Measurements from ENCODE around the gene ABCC8. TPM values are rescaled to one million over a fixed set of nuclear protein-coding genes. Genes with fewer than 3 reads are reported as not detected.

Gene ABCC8
- total RNA-seq, 5 donors from 2014 or later (not counting 1 experiment from before 2014, with no cell fraction given): not detected

DNA sequence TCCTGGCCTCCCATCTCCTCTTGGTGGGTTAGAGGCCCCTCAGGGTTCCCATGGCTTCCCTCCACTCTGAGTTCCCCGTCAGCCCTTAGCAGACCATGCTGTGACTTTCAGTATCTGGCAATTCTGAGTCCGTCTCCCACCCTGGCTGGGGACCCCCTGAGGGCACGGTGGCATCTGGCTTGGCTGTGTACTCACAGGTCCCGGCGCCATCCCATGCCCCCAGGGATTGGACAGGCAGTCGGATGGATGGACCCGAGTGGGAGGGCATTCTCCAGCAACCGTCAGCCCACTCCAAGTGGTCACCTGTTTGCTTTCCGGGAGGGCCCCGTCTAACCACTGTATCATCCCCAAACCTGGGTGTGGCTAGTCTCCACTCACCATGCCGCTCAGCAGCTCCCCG is 24.0 kb upstream of the ABCC8 start:
- Histone ChIP-seq H3K27ac (ENCODE audit: low read length) (no peak overlapping the region), H3K4me3 (ENCODE audit: control insufficient read depth in 1 of 2, extremely low read depth in 1 of 2, low read length in 1 of 2) (no peak overlapping the region), H3K9me3 (no peaks in the 10 kb centered on the region), H3K36me3 (ENCODE audit: control insufficient read depth in 2 of 2, extremely low read depth in 1 of 2, insufficient read depth in 1 of 2, low read length in 1 of 2) (no peaks in the 10 kb centered on the region), H3K4me1 (ENCODE audit: control insufficient read depth in 1 of 2, extremely low read depth in 1 of 2, insufficient read depth in 2 of 2, low read length in 2 of 2) (no peaks in the 10 kb centered on the region), H3K27me3 (replicated peaks in 1 of 2; ENCODE audit: control insufficient read depth in 2 of 2, extremely low read depth in 1 of 2, insufficient read depth in 2 of 2, low read length in 1 of 2) (peaks cover 0 to 3% of the 10 kb centered on the region in 2 experiments)
- DNase-seq (no peak), ATAC-seq (replicated peaks in 1 of 4) (no peak)
- peaks cover 0 to 5% of the 10 kb centered on the region in 2 donors for H3K27me3 Mint-ChIP-seq
- CTCF ChIA-PET: interaction anchor here in 1 of 2 donors (0.8 kb wide), 1 partner anchor 117 kb away, joined by 3 read pairs; no protein-coding TSS in a partner anchor
- no peak overlapping the region for H3K4me3 Mint-ChIP-seq
- POLR2A ChIA-PET: no interaction called here
- H3K27ac Mint-ChIP-seq: no peak overlapping the region
- no peaks in the 10 kb centered on the region for H3K4me1 Mint-ChIP-seq
- H3K36me3 Mint-ChIP-seq: no peaks in the 10 kb centered on the region
- no peaks in the 10 kb centered on the region for H3K9me3 Mint-ChIP-seq
- 87% methylated on average over 10 of the region's 12 CpGs for WGBS (ENCODE audit: insufficient coverage)

- no peak overlapping the region for H3K27ac Mint-ChIP-seq
- 59% methylated on average over 2 of the region's 5 CpGs for WGBS (ENCODE audit: insufficient coverage)
- H3K27me3 Mint-ChIP-seq: peaks cover 0 to 4% of the 10 kb centered on the region in 2 donors
- H3K36me3 Mint-ChIP-seq: no peaks in the 10 kb centered on the region
- H3K4me1 Mint-ChIP-seq: no peaks in the 10 kb centered on the region
- no peaks in the 10 kb centered on the region for H3K9me3 ChIP-seq
- no peak overlapping the region for H3K4me3 ChIP-seq (ENCODE audit: control insufficient read depth in 1 of 2, extremely low read depth in 1 of 2, low read length in 1 of 2)
- DNase-seq (no peak), ATAC-seq (replicated peaks in 1 of 4) (no peak)
- no peak overlapping the region for H3K4me3 Mint-ChIP-seq
- ChIA-PET CTCF (interaction anchor here in 1 of 2 donors (1.2 kb wide), 1 partner anchor 9 kb away, joined by 3 read pairs; no protein-coding TSS in a partner anchor), POLR2A (no interaction called here)
- H3K27ac ChIP-seq (ENCODE audit: low read length): no peak overlapping the region
- H3K27me3 ChIP-seq (replicated peaks in 1 of 2; ENCODE audit: control insufficient read depth in 2 of 2, extremely low read depth in 1 of 2, insufficient read depth in 2 of 2, low read length in 1 of 2): peaks cover 0 to 12% of the 10 kb centered on the region in 2 experiments
- H3K36me3 ChIP-seq (ENCODE audit: control insufficient read depth in 2 of 2, extremely low read depth in 1 of 2, insufficient read depth in 1 of 2, low read length in 1 of 2): no peaks in the 10 kb centered on the region
- no peaks in the 10 kb centered on the region for H3K9me3 Mint-ChIP-seq
- H3K4me1 ChIP-seq (ENCODE audit: control insufficient read depth in 1 of 2, extremely low read depth in 1 of 2, insufficient read depth in 2 of 2, low read length in 2 of 2): no peaks in the 10 kb centered on the region
Observed at GRCh38 chr11:17498475-17498874, 21.8 kb upstream of the ABCC8 start.

DNA sequence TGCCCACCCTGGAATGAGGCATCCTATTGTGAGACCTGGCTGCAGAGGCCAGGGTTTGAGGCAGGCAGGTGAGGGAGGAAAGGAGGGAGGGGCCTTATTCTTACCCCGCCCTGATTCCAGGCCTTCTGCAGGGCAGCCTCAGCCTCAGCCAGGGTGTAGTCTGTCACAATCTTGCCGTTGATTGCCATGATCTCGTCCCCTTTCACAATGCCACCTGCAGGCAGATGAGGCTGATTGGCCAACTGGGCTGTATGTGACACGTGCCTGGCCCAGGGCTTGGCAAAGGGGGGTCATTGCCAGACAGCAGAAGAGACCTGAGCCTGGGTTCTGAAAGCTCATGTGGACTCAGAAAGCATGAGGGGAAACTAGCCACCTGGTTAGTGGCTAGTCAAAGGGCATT is 21.4 kb upstream of the ABCC8 start:
- Mint-ChIP-seq H3K27me3 (peaks cover 0 to 4% of the 10 kb centered on the region in 2 donors), H3K4me1 (no peaks in the 10 kb centered on the region), H3K27ac (no peak overlapping the region), H3K4me3 (no peak overlapping the region), H3K36me3 (no peaks in the 10 kb centered on the region), H3K9me3 (no peaks in the 10 kb centered on the region)
- WGBS (ENCODE audit: insufficient coverage): 48% methylated on average over 4 of the region's 4 CpGs
- ChIA-PET POLR2A (no interaction called here), CTCF (no interaction called here)
- H3K4me1 ChIP-seq (ENCODE audit: control insufficient read depth in 1 of 2, extremely low read depth in 1 of 2, insufficient read depth in 2 of 2, low read length in 2 of 2): no peaks in the 10 kb centered on the region
- DNase-seq (peak in 1 of 35 experiments; percentile 4), ATAC-seq (replicated peaks in 1 of 4) (peak in 1 of 4 experiments; percentile 11)
- no peaks in the 10 kb centered on the region for H3K9me3 ChIP-seq
- no peak overlapping the region for H3K4me3 ChIP-seq (ENCODE audit: control insufficient read depth in 1 of 2, extremely low read depth in 1 of 2, low read length in 1 of 2)
- no peaks in the 10 kb centered on the region for H3K36me3 ChIP-seq (ENCODE audit: control insufficient read depth in 2 of 2, extremely low read depth in 1 of 2, insufficient read depth in 1 of 2, low read length in 1 of 2)
- H3K27me3 ChIP-seq (replicated peaks in 1 of 2; ENCODE audit: control insufficient read depth in 2 of 2, extremely low read depth in 1 of 2, insufficient read depth in 2 of 2, low read length in 1 of 2): peaks cover 0 to 14% of the 10 kb centered on the region in 2 experiments
- H3K27ac ChIP-seq (ENCODE audit: low read length): no peak overlapping the region

GRCh38 chr11:17496406-17496805 is 19.8 kb upstream of the ABCC8 start:
- Mint-ChIP-seq H3K4me3 (no peak overlapping the region), H3K36me3 (no peaks in the 10 kb centered on the region), H3K9me3 (no peaks in the 10 kb centered on the region), H3K4me1 (no peaks in the 10 kb centered on the region), H3K27ac (no peak overlapping the region), H3K27me3 (peaks cover 0 to 4% of the 10 kb centered on the region in 2 donors)
- peaks cover 0 to 20% of the 10 kb centered on the region in 2 experiments for H3K27me3 ChIP-seq (replicated peaks in 1 of 2; ENCODE audit: control insufficient read depth in 2 of 2, extremely low read depth in 1 of 2, insufficient read depth in 2 of 2, low read length in 1 of 2)
- ATAC-seq (replicated peaks in 1 of 4): no peak
- no peak for DNase-seq
- H3K4me3 ChIP-seq (ENCODE audit: control insufficient read depth in 1 of 2, extremely low read depth in 1 of 2, low read length in 1 of 2): no peak overlapping the region
- ChIA-PET POLR2A (interaction anchor here in 1 of 2 donors (0.6 kb wide), 1 partner anchor 12 kb away, joined by 3 read pairs; no protein-coding TSS in a partner anchor), CTCF (interaction anchor here in 1 of 2 donors (0.9 kb wide), 1 partner anchor 266 kb away, joined by 3 read pairs; no protein-coding TSS in a partner anchor)
- 75% methylated on average over 6 of the region's 7 CpGs for WGBS (ENCODE audit: insufficient coverage)
- H3K9me3 ChIP-seq: no peaks in the 10 kb centered on the region
- no peaks in the 10 kb centered on the region for H3K36me3 ChIP-seq (ENCODE audit: control insufficient read depth in 2 of 2, extremely low read depth in 1 of 2, insufficient read depth in 1 of 2, low read length in 1 of 2)
- H3K27ac ChIP-seq (ENCODE audit: low read length): no peak overlapping the region
- no peaks in the 10 kb centered on the region for H3K4me1 ChIP-seq (ENCODE audit: control insufficient read depth in 1 of 2, extremely low read depth in 1 of 2, insufficient read depth in 2 of 2, low read length in 2 of 2)

GRCh38 chr11:17494019-17494418 is 17.4 kb upstream of the ABCC8 start:
- ChIA-PET POLR2A (no interaction called here), CTCF (no interaction called here)
- Histone ChIP-seq H3K36me3 (ENCODE audit: control insufficient read depth in 2 of 2, extremely low read depth in 1 of 2, insufficient read depth in 1 of 2, low read length in 1 of 2) (no peaks in the 10 kb centered on the region), H3K4me3 (ENCODE audit: control insufficient read depth in 1 of 2, extremely low read depth in 1 of 2, low read length in 1 of 2) (no peak overlapping the region), H3K27ac (ENCODE audit: low read length) (no peak overlapping the region), H3K9me3 (no peaks in the 10 kb centered on the region), H3K4me1 (ENCODE audit: control insufficient read depth in 1 of 2, extremely low read depth in 1 of 2, insufficient read depth in 2 of 2, low read length in 2 of 2) (no peaks in the 10 kb centered on the region), H3K27me3 (replicated peaks in 1 of 2; ENCODE audit: control insufficient read depth in 2 of 2, extremely low read depth in 1 of 2, insufficient read depth in 2 of 2, low read length in 1 of 2) (peaks cover 0 to 34% of the 10 kb centered on the region in 2 experiments)
- no peak for ATAC-seq (replicated peaks in 1 of 4)
- 87% methylated on average over 6 of the region's 6 CpGs for WGBS (ENCODE audit: insufficient coverage)
- H3K4me1 Mint-ChIP-seq: no peaks in the 10 kb centered on the region
- H3K27me3 Mint-ChIP-seq: peaks cover under 1 to 17% of the 10 kb centered on the region in 2 donors
- no peak for DNase-seq
- no peak overlapping the region for H3K27ac Mint-ChIP-seq
- H3K4me3 Mint-ChIP-seq: no peak overlapping the region
- H3K9me3 Mint-ChIP-seq: no peaks in the 10 kb centered on the region
- no peaks in the 10 kb centered on the region for H3K36me3 Mint-ChIP-seq

GRCh38 chr11:17490938-17491337 is 14.3 kb upstream of the ABCC8 start:
- Mint-ChIP-seq H3K27ac (no peak overlapping the region), H3K9me3 (no peaks in the 10 kb centered on the region), H3K36me3 (no peaks in the 10 kb centered on the region), H3K4me1 (no peaks in the 10 kb centered on the region), H3K4me3 (no peak overlapping the region), H3K27me3 (peaks cover 13 to 26% of the 10 kb centered on the region in 2 donors)
- WGBS (ENCODE audit: insufficient coverage): 100% methylated on average over 3 of the region's 4 CpGs
- Histone ChIP-seq H3K27me3 (replicated peaks in 1 of 2; ENCODE audit: control insufficient read depth in 2 of 2, extremely low read depth in 1 of 2, insufficient read depth in 2 of 2, low read length in 1 of 2) (peaks cover 0 to 37% of the 10 kb centered on the region in 2 experiments), H3K27ac (ENCODE audit: low read length) (no peak overlapping the region), H3K36me3 (ENCODE audit: control insufficient read depth in 2 of 2, extremely low read depth in 1 of 2, insufficient read depth in 1 of 2, low read length in 1 of 2) (no peaks in the 10 kb centered on the region), H3K4me3 (ENCODE audit: control insufficient read depth in 1 of 2, extremely low read depth in 1 of 2, low read length in 1 of 2) (no peak overlapping the region), H3K4me1 (ENCODE audit: control insufficient read depth in 1 of 2, extremely low read depth in 1 of 2, insufficient read depth in 2 of 2, low read length in 2 of 2) (no peaks in the 10 kb centered on the region), H3K9me3 (no peaks in the 10 kb centered on the region)
- no peak for ATAC-seq (replicated peaks in 1 of 4)
- POLR2A ChIA-PET: no interaction called here
- DNase-seq: no peak
- CTCF ChIA-PET: no interaction called here

DNA sequence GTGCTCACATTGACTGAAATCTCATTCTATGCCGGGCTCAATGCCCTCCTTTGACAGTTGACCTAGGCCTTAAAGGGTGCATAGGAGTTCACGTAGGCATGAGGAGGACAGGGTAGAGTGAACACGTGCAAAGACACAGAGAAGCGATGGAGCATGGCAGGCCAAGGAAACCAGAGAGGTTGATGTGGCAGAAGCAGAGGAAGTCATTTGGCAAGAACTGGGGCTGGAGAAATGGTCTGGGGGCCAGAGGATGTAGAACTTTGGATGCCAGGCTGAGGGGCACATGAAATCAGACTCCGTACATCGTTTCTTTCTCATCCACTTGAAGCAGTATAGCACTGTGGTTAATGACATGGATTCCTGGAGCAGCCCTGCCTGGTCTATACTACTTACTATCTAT is 13.6 kb upstream of the ABCC8 start:
- no peak for DNase-seq
- H3K27me3 Mint-ChIP-seq: peaks cover 13 to 24% of the 10 kb centered on the region in 2 donors
- POLR2A ChIA-PET: no interaction called here

More for the DNA sequence above, 13.6 kb upstream of the ABCC8 start:
- no peak overlapping the region for H3K27ac ChIP-seq (ENCODE audit: low read length)
- no peaks in the 10 kb centered on the region for H3K36me3 Mint-ChIP-seq
- CTCF ChIA-PET: no interaction called here
- no peaks in the 10 kb centered on the region for H3K4me1 ChIP-seq (ENCODE audit: control insufficient read depth in 1 of 2, extremely low read depth in 1 of 2, insufficient read depth in 2 of 2, low read length in 2 of 2)
- no peaks in the 10 kb centered on the region for H3K36me3 ChIP-seq (ENCODE audit: control insufficient read depth in 2 of 2, extremely low read depth in 1 of 2, insufficient read depth in 1 of 2, low read length in 1 of 2)
- no peak overlapping the region for H3K4me3 Mint-ChIP-seq
- WGBS (ENCODE audit: insufficient coverage): 73% methylated on average over 3 of the region's 6 CpGs
- no peaks in the 10 kb centered on the region for H3K4me1 Mint-ChIP-seq
- H3K9me3 ChIP-seq: no peaks in the 10 kb centered on the region
- no peak overlapping the region for H3K4me3 ChIP-seq (ENCODE audit: control insufficient read depth in 1 of 2, extremely low read depth in 1 of 2, low read length in 1 of 2)
- no peak overlapping the region for H3K27ac Mint-ChIP-seq
- no peaks in the 10 kb centered on the region for H3K9me3 Mint-ChIP-seq
- peaks cover 0 to 37% of the 10 kb centered on the region in 2 experiments for H3K27me3 ChIP-seq (replicated peaks in 1 of 2; ENCODE audit: control insufficient read depth in 2 of 2, extremely low read depth in 1 of 2, insufficient read depth in 2 of 2, low read length in 1 of 2)
- no peak for ATAC-seq (replicated peaks in 1 of 4)

Measured in T-cell (primary cell).